GM18907 (cell line): ENCODE measurements around the gene COL4A2.
"Not testable (repeated sequence)": the region's sequence is repeated elsewhere in the genome, so short reads cannot be mapped to it uniquely, and the experiment has no call there.

ENCODE experiments used
- ATAC-seq: cut with Tn5 transposase; IDR thresholded peaks from one replicate; pipeline ENCODE4 v1.9.1; 2021; ENCODE audit warnings: mild to moderate bottlenecking, moderate library complexity; ENCODE audit not compliant: unreplicated experiment

COL4A2 gene

GRCh38 chr13:110374431-110375370 lies 67.6 kb downstream of the COL4A2 start:
- ATAC-seq: no peak

- no peak for ATAC-seq
Observed at GRCh38 chr13:110376120-110376519, 69.0 kb downstream of the COL4A2 start.

- no peak for ATAC-seq
Observed at GRCh38 chr13:110377178-110377825, 70.2 kb downstream of the COL4A2 start.

DNA sequence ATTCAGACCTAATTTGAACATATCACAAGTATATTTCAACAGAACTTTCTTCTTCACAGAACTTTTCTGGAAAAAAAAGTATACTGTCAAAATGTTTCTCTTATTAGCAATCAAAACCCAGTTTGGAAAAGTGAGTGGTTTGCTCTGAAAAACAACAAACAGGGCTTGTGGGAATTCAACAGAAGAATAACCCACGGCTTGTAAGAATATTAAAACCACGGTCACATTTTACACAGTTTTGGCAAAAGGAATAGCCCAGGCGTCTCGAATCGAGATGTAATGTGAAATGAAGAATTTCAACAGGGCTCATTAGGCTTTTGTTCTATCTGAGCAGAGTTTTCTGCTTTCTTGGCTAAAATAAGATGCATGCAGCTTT lies 70.7 kb downstream of the COL4A2 start:
- no peak for ATAC-seq

- no peak for ATAC-seq
Observed at GRCh38 chr13:110379358-110379757, 72.3 kb downstream of the COL4A2 start.

- no peak for ATAC-seq
Observed at GRCh38 chr13:110379905-110380341, 72.8 kb downstream of the COL4A2 start.

GRCh38 chr13:110380359-110381028 lies 73.4 kb downstream of the COL4A2 start:
- no peak for ATAC-seq

- ATAC-seq: no peak
Observed at GRCh38 chr13:110381029-110381360, 73.9 kb downstream of the COL4A2 start.

GRCh38 chr13:110382229-110382628 lies 75.1 kb downstream of the COL4A2 start:
- no peak for ATAC-seq

GRCh38 chr13:110382830-110383229 lies 75.7 kb downstream of the COL4A2 start:
- ATAC-seq: no peak

GRCh38 chr13:110387451-110388107 lies 80.5 kb downstream of the COL4A2 start:
- ATAC-seq: peak; percentile 98

- ATAC-seq: no peak
Observed at GRCh38 chr13:110388108-110388943, 81.2 kb downstream of the COL4A2 start.

- ATAC-seq: no peak
Observed at GRCh38 chr13:110390567-110390966, 83.5 kb downstream of the COL4A2 start.

- no peak for ATAC-seq
Observed at GRCh38 chr13:110391273-110391672, 84.2 kb downstream of the COL4A2 start.

DNA sequence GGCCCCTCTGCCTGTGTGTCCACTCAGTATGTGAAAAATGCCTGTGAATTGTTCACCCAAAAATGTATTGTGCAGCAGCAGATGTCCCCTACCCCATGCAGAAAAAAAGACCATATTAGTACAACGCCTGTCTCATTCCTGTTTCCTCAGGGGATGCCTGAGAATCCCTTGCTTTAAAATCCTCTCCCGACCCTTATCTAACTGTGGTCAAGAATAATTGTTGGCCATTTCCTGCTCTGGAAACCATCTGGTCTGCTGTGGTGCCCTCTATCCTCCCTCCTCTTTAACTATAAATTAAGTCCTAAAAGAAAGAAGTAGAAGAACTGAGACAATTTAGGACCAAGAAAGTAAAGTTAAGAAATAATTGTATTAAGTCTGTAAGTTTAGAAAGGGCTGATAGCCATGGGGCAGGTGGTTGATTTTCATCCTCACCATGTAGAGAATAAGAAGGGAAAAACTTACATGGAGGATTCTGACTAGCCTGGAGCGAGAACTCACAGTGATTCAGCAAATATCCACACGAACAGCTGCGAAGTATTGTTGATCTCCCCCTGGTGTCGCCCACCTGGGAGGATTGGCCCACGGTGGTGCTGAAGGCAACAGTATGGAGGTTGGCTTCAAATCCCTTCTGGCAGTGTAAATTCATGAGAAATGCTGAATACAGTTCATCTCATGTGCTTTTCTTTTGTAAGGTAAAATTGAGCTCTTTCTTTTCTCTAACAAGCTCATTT lies 85.6 kb downstream of the COL4A2 start:
- ATAC-seq: no peak

- ATAC-seq: no peak
Observed at GRCh38 chr13:110393761-110394160, 86.7 kb downstream of the COL4A2 start.

- no peak for ATAC-seq
Observed at GRCh38 chr13:110394371-110394841, 87.3 kb downstream of the COL4A2 start.

DNA sequence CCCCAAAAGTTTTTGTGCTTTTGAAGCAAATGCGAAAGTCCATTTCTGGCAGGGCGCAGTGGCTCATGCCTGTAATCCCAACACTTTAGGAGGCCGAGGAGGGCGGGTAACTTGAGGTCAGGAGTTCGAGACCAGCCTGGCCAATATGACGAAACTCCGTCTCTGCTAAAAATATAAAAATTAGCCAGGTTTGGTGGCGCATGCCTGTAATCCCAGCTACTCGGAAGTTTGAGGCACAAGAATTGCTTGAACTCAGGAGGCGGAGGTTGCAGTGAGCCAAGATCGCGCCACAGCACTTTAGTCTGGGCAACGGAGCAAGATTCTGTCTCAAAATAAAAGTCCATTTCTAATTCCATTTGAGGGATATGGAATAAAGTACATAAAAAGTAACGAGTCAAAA lies 88.5 kb downstream of the COL4A2 start:
- ATAC-seq: not testable (repeated sequence)

DNA sequence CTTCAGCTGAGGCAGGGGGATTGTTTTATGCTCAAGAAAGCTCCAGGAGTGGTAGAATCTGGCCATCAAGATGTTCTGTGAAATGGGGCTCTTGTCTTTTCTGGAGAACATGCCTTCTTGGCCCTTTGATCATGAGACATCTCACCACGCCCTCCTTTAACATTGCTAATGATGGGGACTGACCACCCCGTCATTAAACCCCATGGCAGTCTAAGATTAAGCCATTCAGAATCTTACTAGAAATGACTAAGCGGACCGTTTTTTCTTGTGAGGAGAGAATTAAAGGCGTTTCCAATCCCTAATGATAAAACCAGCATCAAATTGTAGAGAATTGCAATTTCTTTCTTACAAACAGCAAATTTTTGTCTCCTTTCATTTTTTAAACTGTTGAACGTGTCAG lies 89.4 kb downstream of the COL4A2 start:
- ATAC-seq: no peak
